ENCODE data around the gene TMEM132E.

TMEM132E gene

DNA sequence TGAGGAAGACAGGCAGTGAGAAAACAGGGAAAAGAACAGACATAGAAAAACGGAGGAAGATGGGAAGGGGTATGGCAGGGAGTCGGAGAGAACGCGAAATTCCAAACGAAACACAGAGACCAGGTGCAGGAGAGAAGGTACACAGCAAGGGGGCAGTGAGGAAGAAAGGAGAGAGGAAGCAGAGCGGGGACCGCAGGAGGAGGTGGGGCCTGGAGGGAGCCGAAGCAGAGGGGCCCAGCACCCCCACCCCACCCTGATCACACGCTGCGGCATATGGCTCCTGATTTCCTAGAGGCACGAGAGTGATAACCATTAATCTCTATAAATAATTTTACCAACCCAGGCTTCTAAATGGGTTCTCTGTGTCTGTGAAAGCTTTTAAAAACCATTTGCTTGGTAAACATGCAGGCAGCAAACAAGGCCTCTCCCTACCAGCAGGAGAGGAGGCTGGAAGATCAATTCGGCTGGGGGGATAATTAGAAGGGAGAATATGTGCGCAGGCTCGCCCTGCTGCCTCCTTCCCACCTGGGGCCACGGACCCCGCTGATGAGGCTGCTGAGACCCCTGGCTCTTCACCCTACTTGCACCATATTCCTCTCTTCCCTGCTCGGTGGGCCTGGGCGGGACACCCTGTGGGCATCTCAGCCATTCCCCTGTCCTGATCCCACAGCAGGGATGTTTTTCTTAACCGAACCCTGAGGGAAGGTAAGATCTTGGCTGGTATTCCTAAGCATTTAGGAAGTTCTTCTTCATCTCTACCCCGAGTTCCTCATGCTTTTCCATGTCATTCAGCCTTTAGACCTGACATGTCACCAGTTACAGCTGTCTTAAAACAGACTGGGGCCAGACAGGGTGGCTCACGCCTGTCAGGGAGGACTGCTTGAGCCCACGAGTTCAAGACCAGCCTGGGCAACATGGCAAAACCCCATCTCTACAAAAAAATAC lies 86.7 kb downstream of the TMEM132E start:
- no peak overlapping the region for H3K4me3 ChIP-seq (ENCODE audit: low read length)
- TF ChIP-seq ZNF274 (IDR thresholded peaks at IDR 0.05; ENCODE audit: low read depth, low read length), result no peak

DNA sequence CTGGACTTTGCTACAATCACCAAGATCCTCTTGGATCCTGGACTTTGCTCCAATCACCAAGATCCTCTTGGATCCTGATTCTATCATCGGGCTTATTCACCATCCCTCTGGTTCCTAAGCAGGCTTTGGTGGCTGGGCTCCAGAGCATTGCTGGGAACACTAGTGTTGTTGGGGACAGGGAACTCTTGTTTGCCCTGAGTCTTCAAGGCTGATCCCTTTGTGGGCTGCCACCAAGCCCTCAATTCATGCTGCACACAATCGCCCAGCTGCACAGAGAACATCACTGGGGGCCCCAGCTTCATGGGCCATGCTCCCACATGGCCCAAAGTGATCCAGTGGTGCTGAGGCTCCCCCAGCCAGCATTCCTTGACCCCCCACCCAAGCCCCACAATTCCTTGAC lies 88.3 kb downstream of the TMEM132E start:
- no peak for TF ChIP-seq ZNF274 (IDR thresholded peaks at IDR 0.05; ENCODE audit: low read depth, low read length)
- H3K4me3 ChIP-seq (ENCODE audit: low read length), result no peak overlapping the region

DNA sequence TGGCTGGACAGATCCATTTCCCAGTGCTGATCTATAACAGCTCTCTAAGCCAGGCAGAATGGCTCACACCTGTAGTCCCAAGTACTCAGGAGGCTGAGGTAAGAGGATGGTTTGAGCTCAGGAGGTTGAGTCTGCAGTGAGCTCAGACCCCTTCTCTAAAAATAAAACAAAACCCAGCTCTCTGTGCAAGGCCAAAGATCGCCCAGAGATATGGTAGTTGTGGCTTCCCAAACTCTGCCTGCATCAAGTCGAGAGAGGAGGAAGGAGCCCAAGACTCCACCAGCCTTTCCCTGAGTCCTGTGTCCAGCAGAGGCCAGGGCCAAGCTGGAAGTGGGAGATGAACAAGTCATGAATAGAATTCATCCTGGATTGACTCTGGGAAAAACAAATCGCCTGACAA lies 88.8 kb downstream of the TMEM132E start:
- no peak for TF ChIP-seq ZNF274 (IDR thresholded peaks at IDR 0.05; ENCODE audit: low read depth, low read length)
- no peak overlapping the region for H3K4me3 ChIP-seq (ENCODE audit: low read length)

DNA sequence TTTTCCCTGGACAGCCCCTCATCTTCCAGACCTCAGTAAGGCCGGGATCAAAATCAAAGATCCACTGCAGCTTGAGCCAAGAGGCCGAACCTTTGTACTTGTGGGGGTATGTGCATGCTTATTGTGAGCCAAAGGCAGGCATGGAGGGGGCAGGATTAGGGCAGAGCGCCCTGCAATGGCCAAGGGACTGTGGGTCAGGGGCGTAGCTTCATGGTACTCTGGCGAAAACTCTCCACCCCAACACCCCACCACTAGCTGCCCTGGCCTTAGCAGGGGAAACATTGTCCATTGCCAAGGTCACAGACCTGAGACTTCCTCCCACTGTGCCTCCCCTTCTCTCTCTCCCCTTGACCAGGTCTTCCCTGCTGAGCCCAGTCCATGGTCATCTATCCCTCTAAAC lies 90.1 kb downstream of the TMEM132E start:
- no peak for TF ChIP-seq ZNF274 (IDR thresholded peaks at IDR 0.05; ENCODE audit: low read depth, low read length)
- H3K4me3 ChIP-seq (ENCODE audit: low read length), result no peak overlapping the region

DNA sequence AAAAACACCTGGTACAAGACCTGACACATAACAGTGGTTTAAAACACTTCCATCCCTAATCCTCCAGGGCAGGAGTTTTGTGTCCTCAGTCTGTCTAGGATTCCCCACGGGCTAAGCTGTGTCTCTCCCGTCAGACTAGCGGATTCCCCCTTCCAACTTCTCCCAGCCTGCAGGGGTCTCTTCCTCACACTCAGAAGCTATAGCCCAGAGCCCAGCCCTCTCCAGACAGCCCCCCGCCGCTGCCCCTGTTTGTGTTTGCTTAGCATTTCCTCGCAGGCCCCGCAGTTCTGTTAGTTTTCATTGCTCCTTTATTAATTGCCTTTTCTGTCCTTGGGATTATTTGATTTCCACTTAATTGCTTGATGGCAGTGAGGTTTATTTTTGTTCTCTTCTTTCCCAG lies 91.2 kb downstream of the TMEM132E start:
- TF ChIP-seq ZNF274 (IDR thresholded peaks at IDR 0.05; ENCODE audit: low read depth, low read length), result no peak
- no peak overlapping the region for H3K4me3 ChIP-seq (ENCODE audit: low read length)

DNA sequence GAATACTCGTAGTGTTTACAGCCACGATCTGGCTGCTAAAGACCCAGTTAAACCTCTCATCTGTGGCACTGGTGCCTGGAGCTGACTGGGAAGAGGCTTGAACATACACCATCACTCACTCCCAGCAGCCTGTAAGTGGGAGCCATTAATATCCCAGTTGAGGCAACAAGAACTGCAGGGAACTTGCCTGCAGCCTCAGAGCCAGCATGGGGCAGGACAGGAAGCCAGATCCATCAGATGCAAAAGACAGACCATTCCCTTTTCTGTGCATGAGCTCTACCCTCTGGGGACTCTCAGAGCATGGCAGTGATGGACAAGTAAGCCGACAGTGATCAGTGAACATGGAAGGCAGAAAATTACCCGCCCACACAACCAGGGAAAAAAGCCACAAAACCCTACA lies 91.8 kb downstream of the TMEM132E start:
- TF ChIP-seq ZNF274 (IDR thresholded peaks at IDR 0.05; ENCODE audit: low read depth, low read length), result no peak
- H3K4me3 ChIP-seq (ENCODE audit: low read length), result no peak overlapping the region

DNA sequence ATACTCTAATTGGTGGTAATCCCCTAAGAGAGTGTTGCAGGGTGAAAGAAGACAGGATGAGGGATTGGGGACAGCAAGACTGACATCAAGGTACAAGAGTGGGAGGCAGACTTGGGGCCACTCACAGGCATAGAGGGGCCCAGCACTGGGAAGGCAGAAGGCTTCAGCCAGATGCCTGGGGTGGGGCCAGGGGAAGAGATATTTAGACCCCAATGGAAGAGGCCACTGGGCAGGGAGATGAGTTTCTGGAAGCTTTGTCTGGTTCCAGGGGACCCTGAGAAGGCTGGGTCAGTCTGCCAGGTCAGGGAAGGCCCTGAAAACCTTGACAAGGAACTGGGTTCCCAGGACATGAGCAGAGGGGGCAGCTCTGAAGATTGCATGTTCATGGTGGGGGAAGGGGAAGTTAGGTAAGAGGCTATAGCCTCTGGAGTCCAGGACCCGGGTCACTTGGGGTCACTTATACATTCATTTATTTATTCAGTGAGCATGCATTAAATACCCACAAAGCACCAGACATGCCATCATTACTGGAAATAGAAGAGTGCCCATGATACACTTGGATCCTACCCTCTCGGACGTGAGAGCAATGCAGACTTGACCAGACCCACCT lies 92.9 kb downstream of the TMEM132E start:
- TF ChIP-seq ZNF274 (IDR thresholded peaks at IDR 0.05; ENCODE audit: low read depth, low read length), result no peak
- no peak overlapping the region for H3K4me3 ChIP-seq (ENCODE audit: low read length)

DNA sequence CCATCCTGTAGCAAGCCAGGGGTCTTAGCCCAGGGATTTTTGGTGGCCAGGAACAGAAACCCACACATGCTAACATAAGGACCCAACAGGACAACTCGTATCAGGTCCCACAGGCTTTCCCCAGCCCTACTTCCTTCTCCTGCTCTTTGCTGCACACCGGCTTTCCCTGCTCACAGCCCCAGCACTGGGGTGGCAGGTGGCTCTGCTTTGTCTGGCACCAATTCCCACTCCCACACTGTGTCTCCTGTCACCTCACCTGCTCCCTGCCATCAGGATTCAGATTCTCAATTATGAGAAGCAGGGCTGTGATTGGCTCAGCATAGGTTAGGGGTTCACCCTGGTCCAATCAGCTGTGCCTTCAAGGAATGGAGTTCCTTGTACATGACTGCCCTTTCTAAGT lies 94.1 kb downstream of the TMEM132E start:
- no peak for TF ChIP-seq ZNF274 (IDR thresholded peaks at IDR 0.05; ENCODE audit: low read depth, low read length)
- H3K4me3 ChIP-seq (ENCODE audit: low read length), result no peak overlapping the region

DNA sequence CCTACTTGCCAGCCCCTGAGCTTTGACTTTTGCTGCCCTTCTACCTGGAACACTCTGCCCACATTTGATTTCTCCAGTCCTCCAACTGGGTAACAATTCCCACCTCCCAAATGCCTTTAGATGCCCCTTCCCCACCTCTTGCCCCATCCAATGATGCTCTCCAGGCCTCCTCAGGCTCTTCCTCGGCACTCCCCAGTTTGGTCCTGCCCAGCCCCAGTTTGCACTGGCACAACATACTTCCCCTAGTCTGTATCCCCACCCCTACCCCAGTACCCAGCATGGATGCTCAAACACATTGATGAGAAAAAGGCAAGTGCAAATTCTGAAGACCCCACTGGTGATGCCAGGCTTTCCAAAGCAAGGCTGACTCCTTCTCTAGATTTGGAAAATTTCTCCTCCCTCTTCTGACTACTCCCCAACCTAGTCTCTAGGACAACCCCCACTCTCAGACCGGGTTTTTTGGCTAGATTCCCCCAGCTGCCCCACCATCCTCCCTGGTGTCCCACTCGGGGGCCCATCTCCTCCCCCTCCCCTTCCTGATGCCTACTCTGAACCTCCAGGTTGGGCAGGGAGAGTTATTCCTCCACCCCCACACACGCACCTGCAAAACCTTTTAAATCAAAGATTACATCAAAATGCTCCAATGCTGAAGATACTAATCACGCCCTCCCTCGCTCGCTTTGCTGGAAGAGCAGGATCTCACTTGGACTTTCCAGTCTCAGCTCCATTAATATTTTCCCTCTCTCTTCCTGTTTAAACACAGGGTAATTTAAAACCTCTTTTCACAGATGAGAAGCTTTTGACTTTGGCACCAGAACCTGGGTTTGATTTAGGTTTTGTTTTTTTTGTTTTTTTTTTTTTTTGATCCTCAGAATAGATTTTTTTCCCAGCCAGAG lies 94.9 kb downstream of the TMEM132E start:
- no peak overlapping the region for H3K4me3 ChIP-seq (ENCODE audit: low read length)
- TF ChIP-seq ZNF274 (IDR thresholded peaks at IDR 0.05; ENCODE audit: low read depth, low read length), result no peak

DNA sequence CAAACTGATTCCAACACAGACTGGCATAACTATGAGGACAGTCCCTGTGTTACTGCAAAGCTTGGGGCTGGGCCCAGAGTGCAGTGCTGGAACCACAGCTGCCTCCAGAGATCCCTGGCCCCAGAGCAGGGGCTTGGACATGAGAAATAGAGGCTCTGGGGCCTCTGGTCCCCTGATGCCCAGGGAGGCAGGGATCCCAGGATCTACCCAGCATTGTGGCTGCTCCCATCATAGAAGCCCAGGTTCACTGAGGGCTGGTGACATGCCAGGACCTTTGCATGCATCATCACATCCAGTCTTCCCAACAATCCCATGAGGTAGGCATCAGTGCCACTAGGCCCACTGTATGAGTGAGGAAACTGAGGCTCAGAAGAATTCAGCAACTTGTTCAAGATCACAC lies 95.8 kb downstream of the TMEM132E start:
- no peak for TF ChIP-seq ZNF274 (IDR thresholded peaks at IDR 0.05; ENCODE audit: low read depth, low read length)
- no peak overlapping the region for H3K4me3 ChIP-seq (ENCODE audit: low read length)

DNA sequence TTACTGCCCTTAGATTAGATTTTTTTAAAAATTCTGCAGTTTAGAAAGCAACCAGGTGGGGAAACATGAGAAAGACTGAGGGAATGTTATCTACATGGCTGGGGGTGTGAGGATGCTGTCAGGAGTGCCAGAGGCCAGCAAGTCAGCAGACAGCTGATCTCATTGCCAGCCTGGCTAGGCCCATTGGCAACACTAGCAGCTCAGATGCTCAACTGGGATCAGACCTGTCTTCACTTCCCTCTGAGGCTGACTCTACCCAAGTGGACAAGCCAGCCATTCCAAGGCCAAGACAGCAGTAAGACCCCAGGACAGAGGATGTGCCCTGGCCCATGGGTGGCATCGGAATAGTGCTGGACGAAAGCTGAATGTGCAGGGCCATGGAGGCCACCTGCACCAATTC lies 96.2 kb downstream of the TMEM132E start:
- H3K4me3 ChIP-seq (ENCODE audit: low read length), result no peak overlapping the region
- no peak for TF ChIP-seq ZNF274 (IDR thresholded peaks at IDR 0.05; ENCODE audit: low read depth, low read length)

DNA sequence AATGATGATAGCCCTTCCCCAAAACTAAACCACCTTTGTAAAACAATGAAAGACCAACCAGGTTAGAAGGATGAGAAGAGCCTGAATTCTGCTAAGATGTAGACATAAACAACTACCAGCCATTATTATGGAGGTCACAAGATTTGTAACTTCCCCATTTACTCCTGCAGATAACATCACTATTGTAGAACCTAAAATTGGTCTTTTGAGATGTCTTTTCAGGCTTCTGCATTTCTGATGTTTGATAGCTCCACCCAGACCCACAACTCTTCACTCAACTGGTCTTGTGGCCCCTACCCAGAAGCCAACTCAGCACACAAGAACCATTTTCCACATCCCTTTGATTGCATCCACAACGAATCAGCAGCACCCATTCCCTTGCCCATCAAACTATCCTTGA lies 100.8 kb downstream of the TMEM132E start:
- H3K4me3 ChIP-seq (ENCODE audit: low read length), result no peak overlapping the region
- no peak for TF ChIP-seq ZNF274 (IDR thresholded peaks at IDR 0.05; ENCODE audit: low read depth, low read length)

DNA sequence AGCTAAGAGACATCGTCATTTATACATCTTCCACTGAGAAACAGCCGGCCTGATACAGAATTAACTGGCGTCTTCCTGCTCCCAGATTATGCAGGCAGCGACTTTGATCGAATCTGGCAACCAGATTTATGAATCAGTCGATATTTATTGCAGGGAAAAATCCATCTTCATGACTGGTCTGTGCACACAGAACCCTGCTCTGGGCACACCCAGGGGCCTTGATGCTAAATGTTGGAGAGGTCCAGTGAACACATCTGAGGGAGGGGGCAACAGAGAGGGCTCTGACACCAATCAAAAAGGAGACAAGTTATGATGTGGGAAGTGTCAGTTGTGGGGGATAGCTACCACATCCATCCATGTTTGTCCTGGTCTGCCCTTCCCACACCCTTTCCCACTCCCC lies 102.9 kb downstream of the TMEM132E start:
- no peak for TF ChIP-seq ZNF274 (IDR thresholded peaks at IDR 0.05; ENCODE audit: low read depth, low read length)
- no peak overlapping the region for H3K4me3 ChIP-seq (ENCODE audit: low read length)

DNA sequence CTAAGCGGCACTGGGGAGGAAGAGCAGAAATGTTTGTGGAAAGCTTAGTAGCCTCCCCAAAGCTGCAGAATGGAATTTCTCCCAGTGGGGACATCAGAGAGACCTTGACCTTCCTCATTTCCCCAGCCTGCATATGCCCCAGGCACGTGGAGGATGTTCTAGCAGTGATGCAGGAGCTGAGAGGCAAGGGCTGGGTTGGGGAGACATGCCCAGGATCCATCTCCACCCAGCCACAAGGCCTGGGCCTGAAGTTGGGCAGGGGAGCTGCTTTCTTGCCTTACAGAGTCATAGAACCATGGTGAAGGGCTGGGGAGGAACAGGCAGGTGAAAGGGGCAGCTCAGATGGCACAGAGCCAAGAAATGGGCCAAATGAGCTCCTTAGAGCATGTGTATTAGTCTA lies 104.0 kb downstream of the TMEM132E start:
- H3K4me3 ChIP-seq (ENCODE audit: low read length), result no peak overlapping the region
- TF ChIP-seq ZNF274 (IDR thresholded peaks at IDR 0.05; ENCODE audit: low read depth, low read length), result no peak
